ENCODE results near the gene SIGLEC7.

SIGLEC7 gene

GRCh38 chr19:51164215-51164614 is 22.1 kb downstream of the SIGLEC7 start:
- Histone ChIP-seq H3K27ac (ENCODE audit: extremely low read depth, low read depth, low read length) (no peak overlapping the region), H3K4me1 (ENCODE audit: control insufficient read depth, insufficient read depth, low read length) (no peaks in the 10 kb centered on the region; the same call in 1 of the 2 replicates), H3K4me3 (ENCODE audit: low read depth, low read length) (no peak overlapping the region), H3K36me3 (ENCODE audit: control insufficient read depth in 2 of 2, insufficient read depth in 1 of 2, low read length in 2 of 2) (no peaks in the 10 kb centered on the region), H3K9me3 (ENCODE audit: control insufficient read depth, insufficient read depth, low read depth, low read length) (no peaks in the 10 kb centered on the region)
- POLR2A ChIA-PET = no interaction called here
- TF ChIP-seq ZNF26 (tag by site-specific recombination; IDR thresholded peaks at IDR 0.05) (no peak), PATZ1 (tag by site-specific recombination; IDR thresholded peaks at IDR 0.05) (no peak), ZNF155 (tag by site-specific recombination; IDR thresholded peaks at IDR 0.05) (no peak), ZNF324 (tag by site-specific recombination; IDR thresholded peaks at IDR 0.05) (no peak), FEZF1 (tag by site-specific recombination; IDR thresholded peaks at IDR 0.05) (no peak), ZNF23 (tag by site-specific recombination; IDR thresholded peaks at IDR 0.05; ENCODE audit: borderline replicate concordance) (no peak), ZBTB48 (tag by site-specific recombination; IDR thresholded peaks at IDR 0.05) (no peak), ZNF521 (tag by site-specific recombination; IDR thresholded peaks at IDR 0.05) (no peak), ZNF133 (tag by site-specific recombination; IDR thresholded peaks at IDR 0.05) (no peak)
- CTCF ChIA-PET = interaction anchor here (0.6 to 0.8 kb wide), 3 partner anchors 11 to 71 kb away, joined by 3 to 4 read pairs (median 3); no protein-coding TSS in a partner anchor

- Histone ChIP-seq H3K4me1 (ENCODE audit: control insufficient read depth, insufficient read depth, low read length) (no peaks in the 10 kb centered on the region; the same call in 1 of the 2 replicates), H3K4me3 (ENCODE audit: low read depth, low read length) (no peak overlapping the region), H3K27ac (ENCODE audit: extremely low read depth, low read depth, low read length) (no peak overlapping the region), H3K36me3 (ENCODE audit: control insufficient read depth in 2 of 2, insufficient read depth in 1 of 2, low read length in 2 of 2) (no peaks in the 10 kb centered on the region), H3K9me3 (ENCODE audit: control insufficient read depth, insufficient read depth, low read depth, low read length) (no peaks in the 10 kb centered on the region)
- ChIA-PET CTCF (no interaction called here), POLR2A (no interaction called here)
- TF ChIP-seq ZNF433 (tag by site-specific recombination; IDR thresholded peaks at IDR 0.05; ENCODE audit: low read depth) (no peak), KLF16 (tag by site-specific recombination; IDR thresholded peaks at IDR 0.05) (no peak), ZNF274 (IDR thresholded peaks at IDR 0.05; ENCODE audit: low read length) (no peak), ZNF274 (tag by site-specific recombination; IDR thresholded peaks at IDR 0.05; ENCODE audit: borderline replicate concordance) (no peak), ZNF549 (tag by site-specific recombination; IDR thresholded peaks at IDR 0.05) (no peak), REPIN1 (tag by site-specific recombination; IDR thresholded peaks at IDR 0.05; ENCODE audit: low read depth) (no peak), ZNF658 (tag by site-specific recombination; IDR thresholded peaks at IDR 0.05) (no peak), TRIM28 (IDR thresholded peaks at IDR 0.05; ENCODE audit: borderline replicate concordance, low read length) (no peak)
Measured at GRCh38 chr19:51166846-51167490, 24.9 kb downstream of the SIGLEC7 start.

GRCh38 chr19:51168564-51169282 is 26.6 kb downstream of the SIGLEC7 start:
- H3K9me3 ChIP-seq (ENCODE audit: control insufficient read depth, insufficient read depth, low read depth, low read length) = no peaks in the 10 kb centered on the region
- ChIA-PET CTCF (interaction anchor here (0.9 to 4.2 kb wide), 6 partner anchors 9 to 345 kb away, joined by 3 to 44 read pairs (median 4); no protein-coding TSS in a partner anchor), POLR2A (no interaction called here)
- H3K4me3 ChIP-seq (ENCODE audit: low read depth, low read length) = no peak overlapping the region
- TF ChIP-seq ZNF658 (tag by site-specific recombination; IDR thresholded peaks at IDR 0.05) = no peak
- peak; percentile 88 for TF ChIP-seq ZNF335 (tag by site-specific recombination; conservative IDR thresholded peaks at IDR 0.05)
- 0 out of 2 replicates have a peak, but pooled peaks have one; percentile 25 for TF ChIP-seq BCL11A (tag by site-specific recombination; IDR thresholded peaks at IDR 0.05; ENCODE audit: low read depth)
- 0 out of 2 replicates have a peak, but pooled peaks have one; percentile 15 for TF ChIP-seq ZNF366 (tag by site-specific recombination; conservative IDR thresholded peaks at IDR 0.05)
- TF ChIP-seq GLIS1 (tag by site-specific recombination; IDR thresholded peaks at IDR 0.05) = peak; percentile 70
- peak; percentile 20; the same call in 1 of the 2 replicates for TF ChIP-seq ZNF629 (tag by site-specific recombination; IDR thresholded peaks at IDR 0.05)
- no peak for TF ChIP-seq MEIS1 (CRISPR knock-in tag; IDR thresholded peaks at IDR 0.05; ENCODE audit: borderline replicate concordance)
- TF ChIP-seq PATZ1 (tag by site-specific recombination; IDR thresholded peaks at IDR 0.05) = 0 out of 2 replicates have a peak, but pooled peaks have one; percentile 25
- H3K4me1 ChIP-seq (ENCODE audit: control insufficient read depth, insufficient read depth, low read length) = no peaks in the 10 kb centered on the region; the same call in 1 of the 2 replicates
- H3K36me3 ChIP-seq (ENCODE audit: control insufficient read depth in 2 of 2, insufficient read depth in 1 of 2, low read length in 2 of 2) = no peaks in the 10 kb centered on the region
- H3K27ac ChIP-seq (ENCODE audit: extremely low read depth, low read depth, low read length) = no peak overlapping the region

All from HEK293 (cell line).